SH-SY5Y (cell line): ENCODE measurements around the gene ARL8B.

Source experiments
- GATA2 ChIP-seq: IDR thresholded peaks from 2 replicates; pipeline ENCODE4 v1.6.1; 2011; ENCODE audit warnings: mild to moderate bottlenecking, low read depth, low read length
- GATA3 ChIP-seq: IDR thresholded peaks from 2 replicates; pipeline ENCODE4 v1.6.1; 2011; ENCODE audit warnings: low read depth, mild to moderate bottlenecking, low read length, moderate library complexity

GRCh38 chr3:5093731-5094130 lies 28.4 kb upstream of the ARL8B start:
- no peak for TF ChIP-seq GATA2
- TF ChIP-seq GATA3 = no peak
